Measurements from ENCODE around the gene PER2.

DNA sequence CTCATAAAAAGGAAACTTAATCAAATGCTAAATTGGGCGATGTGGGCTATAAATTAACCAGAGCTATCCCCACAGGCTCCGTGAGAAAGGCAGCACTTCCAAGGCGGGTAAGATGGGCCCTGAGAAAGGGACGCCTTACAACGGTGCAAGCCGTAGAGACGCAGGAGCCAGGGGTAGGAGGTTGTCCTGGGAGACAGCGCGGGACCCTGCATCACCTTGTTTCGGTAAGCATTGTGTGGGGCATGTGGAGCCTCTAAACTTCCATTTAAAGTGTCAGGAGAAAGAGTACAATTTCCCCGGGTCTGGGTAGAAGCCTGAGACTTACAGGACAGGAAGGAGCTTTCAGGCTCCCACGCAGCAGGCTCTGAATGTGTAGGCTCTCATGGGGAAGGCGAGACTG is 1.2 kb upstream of the PER2 start:
- TF ChIP-seq, protein P1, sequence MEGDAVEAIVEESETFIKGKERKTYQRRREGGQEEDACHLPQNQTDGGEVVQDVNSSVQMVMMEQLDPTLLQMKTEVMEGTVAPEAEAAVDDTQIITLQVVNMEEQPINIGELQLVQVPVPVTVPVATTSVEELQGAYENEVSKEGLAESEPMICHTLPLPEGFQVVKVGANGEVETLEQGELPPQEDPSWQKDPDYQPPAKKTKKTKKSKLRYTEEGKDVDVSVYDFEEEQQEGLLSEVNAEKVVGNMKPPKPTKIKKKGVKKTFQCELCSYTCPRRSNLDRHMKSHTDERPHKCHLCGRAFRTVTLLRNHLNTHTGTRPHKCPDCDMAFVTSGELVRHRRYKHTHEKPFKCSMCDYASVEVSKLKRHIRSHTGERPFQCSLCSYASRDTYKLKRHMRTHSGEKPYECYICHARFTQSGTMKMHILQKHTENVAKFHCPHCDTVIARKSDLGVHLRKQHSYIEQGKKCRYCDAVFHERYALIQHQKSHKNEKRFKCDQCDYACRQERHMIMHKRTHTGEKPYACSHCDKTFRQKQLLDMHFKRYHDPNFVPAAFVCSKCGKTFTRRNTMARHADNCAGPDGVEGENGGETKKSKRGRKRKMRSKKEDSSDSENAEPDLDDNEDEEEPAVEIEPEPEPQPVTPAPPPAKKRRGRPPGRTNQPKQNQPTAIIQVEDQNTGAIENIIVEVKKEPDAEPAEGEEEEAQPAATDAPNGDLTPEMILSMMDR (IDR thresholded peaks at IDR 0.05): no peak
- TF ChIP-seq POLR2AphosphoS5 (IDR thresholded peaks at IDR 0.05) (no peak), POLR2A (IDR thresholded peaks at IDR 0.05) (no peak)
